T47D (cell line): Measurements from ENCODE around the gene LIAS.
"Not testable (repeated sequence)": the region's sequence is repeated elsewhere in the genome, so short reads cannot be mapped to it uniquely, and the experiment has no call there.

Experiments used
- DNase-seq, 2 experiments: peaks; one replicate each; pipeline versions ENCODE4 v3.0.0 to v3.0.0-alpha.2; 2011 to 2012; ENCODE audit warnings: low read depth in 1 of 2, low spot score in 1 of 2
- JUND ChIP-seq: IDR thresholded peaks from 2 replicates; pipeline ENCODE4 v1.6.1; 2012; ENCODE audit warnings: low read depth
- in situ Hi-C: cut with HindIII; loops from 2 replicates; pipeline ENCODE4 v1.10.0; 2016; ENCODE audit warnings: low sequenced_read_pairs, low pct_unique_long_range_greater_than_20kb

Gene LIAS

GRCh38 chr4:39458505-39459300 is at the start of gene LIAS, which contains the start of gene RPL9:
TSS of gene LIAS (plus strand) at chr4:39459056. CDS start at chr4:39459118, 62 bp downstream.
TSS of gene RPL9 (minus strand) at chr4:39458922. CDS start at chr4:39458439, 483 bp downstream.
- peak; percentile 72 to 98 for DNase-seq
- in situ Hi-C loops, result no loop called here
- no peak for TF ChIP-seq JUND

GRCh38 chr4:39410415-39410814 is 48.4 kb upstream of the LIAS start:
- in situ Hi-C loops, result no loop called here
- DNase-seq, result no peak
- TF ChIP-seq JUND, result no peak

- in situ Hi-C loops, DNase-seq: not testable (repeated sequence)
These were observed 47.3 kb upstream of the LIAS start for GRCh38 chr4:39411561-39411960.

- in situ Hi-C loops, result no loop called here
- no peak for TF ChIP-seq JUND
- no peak for DNase-seq
These were observed 43.1 kb upstream of the LIAS start for GRCh38 chr4:39415678-39416283.

- in situ Hi-C loops, result no loop called here
- no peak for DNase-seq
- no peak for TF ChIP-seq JUND
These were observed 36.6 kb upstream of the LIAS start for GRCh38 chr4:39422247-39422646.

GRCh38 chr4:39425297-39425696 is 33.6 kb upstream of the LIAS start:
- in situ Hi-C loops, result not testable (repeated sequence)

GRCh38 chr4:39426728-39427127 is 32.1 kb upstream of the LIAS start:
- in situ Hi-C loops, result no loop called here
- DNase-seq, result no peak
- no peak for TF ChIP-seq JUND

More at GRCh38 chr4:39425297-39425696, 33.6 kb upstream of the LIAS start:
- DNase-seq, result not testable (repeated sequence)

GRCh38 chr4:39427520-39428114 is 31.2 kb upstream of the LIAS start:
- in situ Hi-C loops, result no loop called here
- no peak for DNase-seq
- no peak for TF ChIP-seq JUND

GRCh38 chr4:39429476-39430334 is 29.2 kb upstream of the LIAS start:
- in situ Hi-C loops, result no loop called here
- no peak for DNase-seq
- no peak for TF ChIP-seq JUND

- no peak for TF ChIP-seq JUND
- in situ Hi-C loops, result no loop called here
- DNase-seq, result no peak
These were observed 24.9 kb upstream of the LIAS start for GRCh38 chr4:39433878-39434492.

- in situ Hi-C loops, result no loop called here
These were observed 22.9 kb upstream of the LIAS start for GRCh38 chr4:39435659-39436563.

More at GRCh38 chr4:39435659-39436563, 22.9 kb upstream of the LIAS start:
- TF ChIP-seq JUND, result no peak
- no peak for DNase-seq
